Endometrium (tissue), 2 donors: ENCODE measurements around the gene GRIK3.

Experiments
- FAIRE-seq: peaks from 2 replicates; lab custom pipeline; 2012; peaks lifted over from hg19 to GRCh38; lab: Jason Lieb, UNC
- donor health status: control.
- donor health status: control.

The GRIK3 gene

DNA sequence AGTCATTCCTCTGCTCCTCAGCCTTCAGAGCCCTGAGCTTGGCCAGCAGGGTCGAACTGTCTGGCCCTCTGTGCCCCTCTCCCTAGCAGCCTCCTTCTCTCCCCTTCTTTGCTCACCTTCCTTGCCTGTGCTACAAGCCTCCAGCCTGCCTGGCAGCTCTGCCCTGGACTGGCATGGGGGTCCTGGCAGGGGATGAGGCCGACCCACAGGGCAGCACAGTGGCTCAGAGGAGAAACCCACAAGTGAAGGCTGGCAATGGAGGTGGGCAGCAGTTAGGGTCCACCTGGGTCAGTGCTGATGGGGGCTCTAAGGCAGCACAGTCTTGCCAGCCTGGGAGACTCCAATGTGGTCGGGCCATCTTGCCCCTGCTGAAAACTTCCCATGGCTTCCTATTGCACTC is 274.2 kb downstream of the GRIK3 start:
- no peak for FAIRE-seq

DNA sequence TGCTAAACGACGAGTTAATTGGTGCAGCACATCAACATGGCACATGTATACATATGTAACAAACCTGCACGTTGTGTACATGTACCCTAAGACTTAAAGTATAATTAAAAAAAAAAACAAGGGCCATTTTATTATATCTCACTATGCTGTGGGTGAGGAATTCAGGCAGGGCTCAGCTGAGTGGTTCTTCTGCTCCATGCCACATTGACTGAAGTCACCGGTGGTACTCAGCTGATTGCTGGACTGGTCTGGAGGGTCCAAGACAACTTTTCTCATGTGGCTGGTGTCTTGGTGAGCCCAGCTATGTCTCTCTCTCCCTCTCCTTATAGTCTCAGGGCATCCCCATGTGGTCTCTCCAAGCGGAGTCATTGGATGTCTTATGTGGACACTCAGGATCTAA is 275.0 kb downstream of the GRIK3 start:
- FAIRE-seq, result no peak

DNA sequence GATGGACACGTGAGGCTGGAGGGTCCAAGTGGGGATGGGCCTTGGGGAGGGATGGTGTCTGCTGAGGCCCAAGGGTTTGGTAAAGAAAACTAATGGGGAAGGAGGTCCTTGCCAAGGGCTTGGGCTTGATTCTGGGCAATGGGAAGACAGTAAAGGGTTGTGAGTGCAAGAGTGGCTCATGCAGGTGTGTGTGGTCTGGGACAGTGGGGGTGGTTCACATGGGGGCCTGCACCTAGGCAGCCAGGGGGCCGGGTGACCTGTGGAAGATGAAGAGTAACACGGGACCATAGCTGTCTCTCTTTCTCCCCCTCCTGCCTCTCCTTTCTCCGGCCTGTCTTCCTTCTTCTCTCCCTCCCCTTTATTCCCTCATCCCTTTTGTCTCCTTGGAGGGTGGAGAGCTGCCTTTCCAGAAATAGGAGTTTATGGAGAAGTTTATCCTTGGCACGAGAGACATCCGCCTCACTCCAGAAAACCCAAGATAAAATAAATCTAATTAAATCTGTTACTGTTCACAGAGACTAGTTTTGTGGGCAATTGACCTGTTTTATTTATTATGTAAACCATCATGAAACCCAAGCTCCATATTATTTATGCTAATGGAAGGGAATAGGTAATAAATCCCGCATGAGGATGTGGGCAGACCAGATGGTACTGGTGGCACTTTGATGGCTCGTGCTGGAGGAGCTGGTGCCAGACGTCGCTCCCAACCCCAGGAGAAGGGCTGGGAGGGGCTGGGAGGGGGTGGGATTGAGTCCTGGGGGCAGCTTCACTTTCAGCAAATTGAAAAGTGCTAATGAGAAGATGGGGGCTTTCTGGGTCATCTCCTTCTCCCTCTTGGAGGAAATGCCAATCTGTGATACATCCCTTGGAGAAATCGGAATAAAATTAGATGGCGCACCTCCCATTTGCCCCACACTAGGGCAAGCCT is 278.7 kb downstream of the GRIK3 start:
- FAIRE-seq, result no peak

DNA sequence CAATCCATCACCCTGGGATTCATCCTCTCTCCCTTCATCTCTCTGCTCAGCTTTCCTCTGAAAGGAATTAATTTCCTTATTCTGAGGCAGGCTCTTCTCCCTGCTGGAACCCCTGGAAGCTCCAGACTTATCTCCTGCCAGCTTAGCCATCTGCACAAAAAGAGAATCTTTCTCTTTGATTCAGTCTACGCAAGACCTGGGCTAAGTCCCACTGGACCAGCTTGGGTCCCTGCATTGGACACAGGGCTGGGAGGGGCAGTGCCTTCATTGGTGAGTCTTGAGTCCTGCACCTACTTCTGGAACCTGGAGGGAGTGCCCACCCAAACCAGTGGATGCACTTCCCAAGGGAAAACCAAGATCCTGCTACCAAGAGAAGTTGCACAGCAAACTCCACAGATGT is 279.9 kb downstream of the GRIK3 start:
- no peak for FAIRE-seq

DNA sequence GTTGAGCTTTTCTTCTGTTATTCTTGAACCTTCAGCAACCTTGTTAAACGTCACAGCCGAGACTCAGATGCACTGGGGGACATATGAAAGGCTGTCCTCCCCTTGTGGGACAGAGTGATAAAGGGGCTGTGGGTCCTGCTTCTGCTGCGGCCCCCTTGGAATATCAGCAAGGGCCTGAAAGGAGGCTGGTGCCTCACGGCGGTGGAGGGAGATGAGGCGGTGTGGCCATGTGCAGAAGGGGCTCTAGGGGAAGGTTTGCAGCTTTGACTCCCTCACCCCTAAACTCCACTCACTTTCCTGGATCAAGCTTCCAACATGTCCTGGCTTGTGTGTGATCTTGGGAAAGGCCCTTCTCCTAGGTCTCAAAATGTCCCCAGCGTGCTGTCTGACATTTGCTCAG is 280.9 kb downstream of the GRIK3 start:
- no peak for FAIRE-seq

DNA sequence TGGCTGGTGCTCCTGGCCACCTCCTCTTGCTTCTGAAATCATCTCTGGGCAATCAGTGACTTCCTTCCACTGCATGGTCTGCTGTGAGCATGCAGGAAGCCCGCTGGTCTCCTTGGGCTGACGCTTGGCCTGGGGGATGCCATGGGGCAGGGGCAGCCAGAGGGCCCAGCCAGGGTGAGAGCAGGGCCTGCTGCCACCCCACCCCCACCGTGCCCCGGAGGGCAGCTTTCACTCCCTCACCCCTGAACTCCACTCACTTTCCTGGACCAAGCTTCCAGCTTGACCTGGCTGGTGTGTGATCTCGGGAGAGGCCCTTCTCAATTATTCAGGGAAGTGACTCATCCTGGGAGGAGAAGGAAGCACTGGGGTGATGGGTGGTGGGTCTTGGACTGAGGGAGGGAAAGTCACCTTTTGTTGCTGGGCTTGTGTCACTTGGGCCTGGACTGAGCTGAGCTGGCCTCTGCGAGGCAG is 281.4 kb downstream of the GRIK3 start:
- no peak for FAIRE-seq

DNA sequence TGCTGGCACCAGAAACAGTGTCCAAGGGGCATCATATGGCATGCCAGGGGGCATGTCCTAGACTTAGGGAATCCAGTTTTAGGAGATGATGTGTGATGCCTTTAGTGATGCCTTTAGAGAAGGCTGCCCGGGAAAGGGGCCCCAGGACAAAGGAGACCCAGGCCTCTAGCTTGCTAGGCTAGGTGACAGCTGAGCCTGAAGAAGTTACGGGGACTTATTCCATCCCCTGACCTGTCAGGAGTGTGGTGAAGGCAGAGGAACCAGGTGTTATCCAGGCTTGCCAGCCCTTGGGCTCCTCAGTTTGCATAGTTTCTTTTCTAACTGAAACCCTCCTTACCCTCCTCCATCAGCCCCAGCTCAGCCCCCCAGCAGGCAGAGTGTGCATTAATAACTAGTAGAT is 281.9 kb downstream of the GRIK3 start:
- FAIRE-seq, result no peak

DNA sequence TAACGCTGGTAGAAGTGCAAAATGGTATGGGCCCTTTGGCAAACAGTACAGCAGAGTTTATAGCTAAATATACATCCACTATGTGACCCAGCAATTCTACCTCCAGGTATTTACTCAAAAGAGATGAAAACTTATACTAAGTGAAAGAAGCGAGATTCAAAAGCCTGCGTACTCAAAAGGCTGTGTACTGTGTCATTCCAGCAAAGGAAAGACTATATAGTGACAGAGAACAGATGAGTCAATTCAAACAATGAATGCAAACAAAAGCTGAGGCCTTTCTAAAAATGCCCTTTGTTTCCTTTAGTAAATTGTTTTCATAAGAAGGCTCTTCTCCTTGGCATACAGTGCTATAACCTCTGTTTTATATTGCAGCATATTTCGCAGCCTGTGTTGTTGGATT is 282.8 kb downstream of the GRIK3 start:
- no peak for FAIRE-seq

DNA sequence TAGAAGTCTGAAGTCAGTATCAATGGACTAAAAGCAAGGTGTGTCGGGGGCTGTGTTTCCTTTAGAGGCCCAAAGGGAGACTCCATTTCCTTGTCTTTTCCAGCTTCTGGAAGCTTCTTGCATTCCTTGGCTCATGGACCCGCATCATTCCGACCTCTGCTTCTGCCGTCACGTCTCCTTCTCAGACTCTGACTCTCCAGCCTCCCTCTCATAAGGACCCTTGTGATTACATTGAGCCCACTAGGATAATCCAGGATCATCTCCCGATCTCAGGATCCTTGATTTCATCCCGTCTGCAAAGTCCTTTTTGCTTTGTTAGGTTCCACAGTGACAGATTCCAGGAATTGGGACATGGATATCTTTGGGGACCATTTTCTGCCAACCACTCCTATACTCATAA is 285.8 kb downstream of the GRIK3 start:
- no peak for FAIRE-seq
